GM23338 (cell line): ENCODE results near the gene RIPK4.

Experiments used
- CREB1 ChIP-seq: fragments of 250-450 bp; sonication (Bioruptor Pico); IDR thresholded peaks from 2 replicates; pipeline ENCODE4 v1.5.0; 2020; ENCODE audit warnings: low read depth, mild to moderate bottlenecking, moderate library complexity
- CTCF ChIP-seq, 2 experiments: fragments of 200-600 bp in 1 of 2; sonication (generic) in 1 of 2; conservative IDR thresholded peaks; 2 replicates each; pipeline versions ENCODE4 v1.5.1 to v1.6.1; 2016 to 2017; ENCODE audit warnings: antibody characterized with exemption in 2 of 2, low read depth in 2 of 2, mild to moderate bottlenecking in 2 of 2, moderate library complexity in 1 of 2
- ETS1 ChIP-seq: IDR thresholded peaks from 2 replicates; pipeline ENCODE4 v1.6.1; 2016; ENCODE audit warnings: antibody characterized with exemption
- EZH2 ChIP-seq: fragments of 200-600 bp; sonication (generic); IDR thresholded peaks from one replicate; pipeline ENCODE4 v1.8.0; 2017; ENCODE audit warnings: antibody characterized with exemption, mild to moderate bottlenecking, low read depth; ENCODE audit not compliant: unreplicated experiment
- EZH2phosphoT487 ChIP-seq: fragments of 200-600 bp; sonication (generic); IDR thresholded peaks from one replicate; pipeline ENCODE4 v1.8.1; 2018; ENCODE audit warnings: antibody characterized with exemption; ENCODE audit not compliant: unreplicated experiment
- JUNB ChIP-seq: IDR thresholded peaks from one replicate; pipeline ENCODE4 v1.6.1; 2016; ENCODE audit warnings: antibody characterized with exemption; ENCODE audit not compliant: unreplicated experiment
- NANOG ChIP-seq: IDR thresholded peaks from 2 replicates; pipeline ENCODE4 v1.6.1; 2016; ENCODE audit warnings: antibody characterized with exemption, borderline replicate concordance
- POLR2AphosphoS5 ChIP-seq: IDR thresholded peaks from 2 replicates; pipeline ENCODE4 v1.6.1; 2016; ENCODE audit warnings: antibody characterized with exemption, low read depth
- REST ChIP-seq: IDR thresholded peaks from one replicate; pipeline ENCODE4 v1.6.1; 2018; ENCODE audit warnings: antibody characterized with exemption; ENCODE audit not compliant: unreplicated experiment
- STAT1 ChIP-seq: IDR thresholded peaks from one replicate; pipeline ENCODE4 v1.6.1; 2016; ENCODE audit warnings: antibody characterized with exemption; ENCODE audit not compliant: unreplicated experiment
- ZNF114 ChIP-seq: fragments of 250-450 bp; sonication (Bioruptor Pico); IDR thresholded peaks from 2 replicates; pipeline ENCODE4 v1.5.0; 2020; ENCODE audit warnings: mild to moderate bottlenecking, moderate library complexity
- ZNF331 ChIP-seq: fragments of 250-450 bp; sonication (Bioruptor Pico); IDR thresholded peaks from 2 replicates; pipeline ENCODE4 v1.5.0; 2020; ENCODE audit warnings: low read depth, mild to moderate bottlenecking, moderate library complexity
- ZNF462 ChIP-seq: fragments of 250-450 bp; sonication (Bioruptor Pico); IDR thresholded peaks from 2 replicates; pipeline ENCODE4 v1.5.0; 2020; ENCODE audit warnings: mild to moderate bottlenecking, moderate library complexity

- TF ChIP-seq CTCF (conservative IDR thresholded peaks at IDR 0.05; ENCODE audit: low read depth in 2 of 2) (no peak), REST (no peak), EZH2 (no peak), POLR2AphosphoS5 (no peak), CREB1 (CRISPR knock-in tag) (no peak), EZH2phosphoT487 (no peak), ZNF331 (CRISPR knock-in tag) (no peak), NANOG (no peak), JUNB (no peak), STAT1 (no peak), ETS1 (no peak), ZNF462 (CRISPR knock-in tag) (no peak), ZNF114 (CRISPR knock-in tag) (no peak)
Observed at GRCh38 chr21:41763398-41763931, 3.4 kb downstream of the RIPK4 start.
